GM23338 (cell line): Measurements from ENCODE around the gene TOR2A. TPM values are rescaled to one million over a fixed set of nuclear protein-coding genes. Genes with fewer than 3 reads are reported as not detected.

ENCODE experiments used
- ATAC-seq: fragments of 200-7000 bp; cut with Tn5 transposase; 3 replicates; pipeline ENCODE4 v1.9.1; 2020
- DNase-seq: peaks from one replicate; pipeline ENCODE4 v3.0.0-alpha.2; 2015; ENCODE audit warnings: low spot score
- H2AFZ ChIP-seq: fragments of 200-600 bp; sonication (generic); 2 replicates; pipeline ENCODE4 v1.8.0; 2016; ENCODE audit warnings: antibody characterized with exemption, mild to moderate bottlenecking, moderate library complexity
- H3F3A ChIP-seq: fragments of 200-600 bp; sonication (generic); replicated peaks from 2 replicates; pipeline ENCODE4 v1.8.0; 2017; ENCODE audit warnings: antibody characterized with exemption, mixed run types, low read depth
- H3K27ac ChIP-seq: fragments of 200-600 bp; sonication (generic); 2 replicates; pipeline ENCODE4 v1.6.1; 2016; ENCODE audit warnings: low read depth
- H3K27me3 ChIP-seq: fragments of 200-600 bp; sonication (generic); 2 replicates; pipeline ENCODE4 v1.8.0; 2016; ENCODE audit warnings: mild to moderate bottlenecking, mixed run types, moderate library complexity; ENCODE audit not compliant: insufficient read depth
- H3K36me3 ChIP-seq: fragments of 200-600 bp; sonication (generic); 2 replicates; pipeline ENCODE4 v1.8.0; 2016; ENCODE audit warnings: mild to moderate bottlenecking; ENCODE audit not compliant: insufficient read depth
- H3K4me1 ChIP-seq: fragments of 200-600 bp; sonication (generic); 2 replicates; pipeline ENCODE4 v1.8.0; 2016; ENCODE audit warnings: mild to moderate bottlenecking, moderate library complexity; ENCODE audit not compliant: insufficient read depth
- H3K4me2 ChIP-seq: fragments of 200-600 bp; sonication (generic); 2 replicates; pipeline ENCODE4 v1.7.1; 2017; ENCODE audit warnings: mixed run types
- H3K4me3 ChIP-seq: fragments of 200-600 bp; sonication (generic); 2 replicates; pipeline ENCODE4 v1.6.1; 2016; ENCODE audit warnings: mixed run types
- H3K79me2 ChIP-seq: fragments of 200-600 bp; sonication (generic); replicated peaks from 2 replicates; pipeline ENCODE4 v1.8.0; 2017; ENCODE audit warnings: mild to moderate bottlenecking; ENCODE audit not compliant: insufficient read depth
- H3K9me2 ChIP-seq: fragments of 200-600 bp; sonication (generic); 2 replicates; pipeline ENCODE4 v1.8.0; 2017; ENCODE audit not compliant: insufficient read depth
- H4K20me1 ChIP-seq: fragments of 200-600 bp; sonication (generic); replicated peaks from 2 replicates; pipeline ENCODE4 v1.8.0; 2017; ENCODE audit warnings: mild to moderate bottlenecking; ENCODE audit not compliant: insufficient read depth
- H3K27ac Mint-ChIP-seq: 2 replicates; pipeline ENCODE4 v1.8.0; 2020; ENCODE audit warnings: inconsistent platforms, mild to moderate bottlenecking, moderate library complexity, mixed read lengths
- H3K27me3 Mint-ChIP-seq: 3 replicates; pipeline ENCODE4 v1.8.0; 2022; ENCODE audit warnings: low read depth, mild to moderate bottlenecking, moderate library complexity, mixed read lengths, inconsistent platforms; ENCODE audit not compliant: insufficient read depth, poor library complexity
- H3K36me3 Mint-ChIP-seq: 3 replicates; pipeline ENCODE4 v1.8.0; 2021; ENCODE audit warnings: low read depth, mild to moderate bottlenecking, inconsistent platforms, moderate library complexity, mixed read lengths
- H3K4me1 Mint-ChIP-seq: 3 replicates; pipeline ENCODE4 v1.8.0; 2020; ENCODE audit warnings: mild to moderate bottlenecking, inconsistent platforms, mixed read lengths
- H3K4me3 Mint-ChIP-seq: 3 replicates; pipeline ENCODE4 v1.8.0; 2021; ENCODE audit warnings: moderate library complexity, mild to moderate bottlenecking, inconsistent platforms, mixed read lengths
- H3K9me3 Mint-ChIP-seq: 3 replicates; pipeline ENCODE4 v1.8.0; 2020; ENCODE audit warnings: moderate library complexity, mild to moderate bottlenecking, inconsistent platforms, mixed read lengths
- CREB1 ChIP-seq: fragments of 250-450 bp; sonication (Bioruptor Pico); IDR thresholded peaks from 2 replicates; pipeline ENCODE4 v1.5.0; 2020; ENCODE audit warnings: low read depth, mild to moderate bottlenecking, moderate library complexity
- EZH2phosphoT487 ChIP-seq: fragments of 200-600 bp; sonication (generic); IDR thresholded peaks from one replicate; pipeline ENCODE4 v1.8.1; 2018; ENCODE audit warnings: antibody characterized with exemption; ENCODE audit not compliant: unreplicated experiment
- JUNB ChIP-seq: IDR thresholded peaks from one replicate; pipeline ENCODE4 v1.6.1; 2016; ENCODE audit warnings: antibody characterized with exemption; ENCODE audit not compliant: unreplicated experiment
- NANOG ChIP-seq: IDR thresholded peaks from 2 replicates; pipeline ENCODE4 v1.6.1; 2016; ENCODE audit warnings: antibody characterized with exemption, borderline replicate concordance
- POLR2AphosphoS5 ChIP-seq: IDR thresholded peaks from 2 replicates; pipeline ENCODE4 v1.6.1; 2016; ENCODE audit warnings: antibody characterized with exemption, low read depth
- STAT1 ChIP-seq: IDR thresholded peaks from one replicate; pipeline ENCODE4 v1.6.1; 2016; ENCODE audit warnings: antibody characterized with exemption; ENCODE audit not compliant: unreplicated experiment
- ZNF114 ChIP-seq: fragments of 250-450 bp; sonication (Bioruptor Pico); IDR thresholded peaks from 2 replicates; pipeline ENCODE4 v1.5.0; 2020; ENCODE audit warnings: mild to moderate bottlenecking, moderate library complexity
- ZNF331 ChIP-seq: fragments of 250-450 bp; sonication (Bioruptor Pico); IDR thresholded peaks from 2 replicates; pipeline ENCODE4 v1.5.0; 2020; ENCODE audit warnings: low read depth, mild to moderate bottlenecking, moderate library complexity
- polyA plus RNA-seq: library from polyadenylated mRNA; unstranded; fragments of >200 nt; fragmentation: Nextera tagmentation; extraction: Ambion mirVana; gene quantifications from 2 replicates; pipeline ENCODE4 v1.2.1, GENCODE V29; 2016
- total RNA-seq: library from RNA; depleted of rRNA; stranded (reverse); fragments of >200 nt; shearing (Covaris generic); gene quantifications from 2 replicates; pipeline ENCODE4 v1.2.3, GENCODE V29; 2014
- TF ChIP-seq, protein P1 (sequence below): IDR thresholded peaks from one replicate; pipeline ENCODE4 v1.6.1; 2018; ENCODE audit warnings: antibody characterized with exemption; ENCODE audit not compliant: unreplicated experiment
- TF ChIP-seq, protein P2 (sequence below), 2 experiments: fragments of 200-600 bp in 1 of 2; sonication (generic) in 1 of 2; conservative IDR thresholded peaks; 2 replicates each; pipeline versions ENCODE4 v1.5.1 to v1.6.1; 2016 to 2017; ENCODE audit warnings: antibody characterized with exemption in 2 of 2, low read depth in 2 of 2, mild to moderate bottlenecking in 2 of 2, moderate library complexity in 1 of 2
- TF ChIP-seq, protein P3 (sequence below): IDR thresholded peaks from 2 replicates; pipeline ENCODE4 v1.6.1; 2016; ENCODE audit warnings: antibody characterized with exemption
- TF ChIP-seq, protein P4 (sequence below): fragments of 250-450 bp; sonication (Bioruptor Pico); IDR thresholded peaks from 2 replicates; pipeline ENCODE4 v1.5.0; 2020; ENCODE audit warnings: mild to moderate bottlenecking, moderate library complexity

TOR2A gene
- total and polyA plus RNA-seq, 2 experiments from 2014 or later: 14.4 to 23.5 TPM

DNA sequence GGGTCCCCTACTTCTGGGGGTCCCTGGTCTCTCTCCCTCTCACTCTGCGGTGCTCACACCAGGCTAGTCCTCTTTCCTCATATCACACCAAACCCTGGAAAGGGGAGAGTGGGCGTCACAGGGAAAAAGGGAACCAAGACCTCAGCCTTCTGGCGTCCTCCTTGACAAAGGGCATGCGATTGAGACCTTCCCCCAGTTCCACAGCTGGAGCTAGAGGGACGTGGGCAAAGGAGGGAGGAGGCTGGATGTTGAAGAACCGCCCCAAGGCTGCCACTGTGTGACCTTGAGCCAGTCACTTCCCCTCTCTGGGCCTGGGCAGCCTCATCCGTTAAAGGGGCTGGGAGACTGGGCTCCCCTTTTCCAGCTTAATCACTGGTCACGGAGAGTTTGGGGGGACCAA, 18.5 kb upstream of the TOR2A start (continued):
- TF ChIP-seq, protein P1, sequence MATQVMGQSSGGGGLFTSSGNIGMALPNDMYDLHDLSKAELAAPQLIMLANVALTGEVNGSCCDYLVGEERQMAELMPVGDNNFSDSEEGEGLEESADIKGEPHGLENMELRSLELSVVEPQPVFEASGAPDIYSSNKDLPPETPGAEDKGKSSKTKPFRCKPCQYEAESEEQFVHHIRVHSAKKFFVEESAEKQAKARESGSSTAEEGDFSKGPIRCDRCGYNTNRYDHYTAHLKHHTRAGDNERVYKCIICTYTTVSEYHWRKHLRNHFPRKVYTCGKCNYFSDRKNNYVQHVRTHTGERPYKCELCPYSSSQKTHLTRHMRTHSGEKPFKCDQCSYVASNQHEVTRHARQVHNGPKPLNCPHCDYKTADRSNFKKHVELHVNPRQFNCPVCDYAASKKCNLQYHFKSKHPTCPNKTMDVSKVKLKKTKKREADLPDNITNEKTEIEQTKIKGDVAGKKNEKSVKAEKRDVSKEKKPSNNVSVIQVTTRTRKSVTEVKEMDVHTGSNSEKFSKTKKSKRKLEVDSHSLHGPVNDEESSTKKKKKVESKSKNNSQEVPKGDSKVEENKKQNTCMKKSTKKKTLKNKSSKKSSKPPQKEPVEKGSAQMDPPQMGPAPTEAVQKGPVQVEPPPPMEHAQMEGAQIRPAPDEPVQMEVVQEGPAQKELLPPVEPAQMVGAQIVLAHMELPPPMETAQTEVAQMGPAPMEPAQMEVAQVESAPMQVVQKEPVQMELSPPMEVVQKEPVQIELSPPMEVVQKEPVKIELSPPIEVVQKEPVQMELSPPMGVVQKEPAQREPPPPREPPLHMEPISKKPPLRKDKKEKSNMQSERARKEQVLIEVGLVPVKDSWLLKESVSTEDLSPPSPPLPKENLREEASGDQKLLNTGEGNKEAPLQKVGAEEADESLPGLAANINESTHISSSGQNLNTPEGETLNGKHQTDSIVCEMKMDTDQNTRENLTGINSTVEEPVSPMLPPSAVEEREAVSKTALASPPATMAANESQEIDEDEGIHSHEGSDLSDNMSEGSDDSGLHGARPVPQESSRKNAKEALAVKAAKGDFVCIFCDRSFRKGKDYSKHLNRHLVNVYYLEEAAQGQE: no peak
- TF ChIP-seq NANOG: no peak
- no peak for TF ChIP-seq CREB1
- TF ChIP-seq ZNF114 (CRISPR knock-in tag): no peak
- TF ChIP-seq, protein P2, sequence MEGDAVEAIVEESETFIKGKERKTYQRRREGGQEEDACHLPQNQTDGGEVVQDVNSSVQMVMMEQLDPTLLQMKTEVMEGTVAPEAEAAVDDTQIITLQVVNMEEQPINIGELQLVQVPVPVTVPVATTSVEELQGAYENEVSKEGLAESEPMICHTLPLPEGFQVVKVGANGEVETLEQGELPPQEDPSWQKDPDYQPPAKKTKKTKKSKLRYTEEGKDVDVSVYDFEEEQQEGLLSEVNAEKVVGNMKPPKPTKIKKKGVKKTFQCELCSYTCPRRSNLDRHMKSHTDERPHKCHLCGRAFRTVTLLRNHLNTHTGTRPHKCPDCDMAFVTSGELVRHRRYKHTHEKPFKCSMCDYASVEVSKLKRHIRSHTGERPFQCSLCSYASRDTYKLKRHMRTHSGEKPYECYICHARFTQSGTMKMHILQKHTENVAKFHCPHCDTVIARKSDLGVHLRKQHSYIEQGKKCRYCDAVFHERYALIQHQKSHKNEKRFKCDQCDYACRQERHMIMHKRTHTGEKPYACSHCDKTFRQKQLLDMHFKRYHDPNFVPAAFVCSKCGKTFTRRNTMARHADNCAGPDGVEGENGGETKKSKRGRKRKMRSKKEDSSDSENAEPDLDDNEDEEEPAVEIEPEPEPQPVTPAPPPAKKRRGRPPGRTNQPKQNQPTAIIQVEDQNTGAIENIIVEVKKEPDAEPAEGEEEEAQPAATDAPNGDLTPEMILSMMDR (conservative IDR thresholded peaks at IDR 0.05; ENCODE audit: low read depth in 2 of 2): no peak

DNA sequence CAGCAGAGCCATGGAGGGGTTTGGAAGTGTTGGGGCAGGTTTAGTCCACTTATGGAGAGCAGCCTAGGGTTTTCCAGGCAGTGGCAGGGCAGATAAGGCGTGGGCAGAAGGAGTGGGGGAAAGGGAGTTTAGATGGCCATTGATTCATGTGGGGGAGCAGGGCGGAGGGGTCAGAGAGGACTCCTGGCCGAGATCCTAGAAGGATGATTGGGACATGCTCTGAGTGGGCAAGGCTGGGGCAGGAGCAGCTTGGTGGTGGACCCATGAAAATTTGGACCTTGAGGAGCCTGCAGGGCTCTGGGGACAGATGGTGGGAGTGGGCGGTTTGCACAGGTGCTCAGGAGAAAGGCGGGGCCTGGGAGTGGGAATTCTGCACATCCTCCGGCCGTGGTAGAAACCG, 18.1 kb upstream of the TOR2A start:
- H3K36me3 ChIP-seq: no peaks in the 10 kb centered on the region
- H3K27me3 ChIP-seq: peaks cover 14% of the 10 kb centered on the region
- H3K4me2 ChIP-seq: no peak overlapping the region
- no peak overlapping the region for H3K4me3 ChIP-seq
- no peak overlapping the region for H3K27ac ChIP-seq
- H3F3A ChIP-seq: no peaks in the 10 kb centered on the region
- no peaks in the 10 kb centered on the region for H3K9me2 ChIP-seq
- ATAC-seq (no peak), DNase-seq (no peak)
- Mint-ChIP-seq H3K4me3 (no peak overlapping the region), H3K27me3 (peaks cover 14% of the 10 kb centered on the region), H3K27ac (no peak overlapping the region), H3K9me3 (no peaks in the 10 kb centered on the region), H3K4me1 (no peaks in the 10 kb centered on the region; the same call in 2 of the 3 replicates), H3K36me3 (no peaks in the 10 kb centered on the region; the same call in 2 of the 3 replicates)
- TF ChIP-seq NANOG (no peak), POLR2AphosphoS5 (no peak), JUNB (no peak), EZH2phosphoT487 (no peak), STAT1 (no peak), ZNF331 (CRISPR knock-in tag) (no peak)
- TF ChIP-seq, protein P3, sequence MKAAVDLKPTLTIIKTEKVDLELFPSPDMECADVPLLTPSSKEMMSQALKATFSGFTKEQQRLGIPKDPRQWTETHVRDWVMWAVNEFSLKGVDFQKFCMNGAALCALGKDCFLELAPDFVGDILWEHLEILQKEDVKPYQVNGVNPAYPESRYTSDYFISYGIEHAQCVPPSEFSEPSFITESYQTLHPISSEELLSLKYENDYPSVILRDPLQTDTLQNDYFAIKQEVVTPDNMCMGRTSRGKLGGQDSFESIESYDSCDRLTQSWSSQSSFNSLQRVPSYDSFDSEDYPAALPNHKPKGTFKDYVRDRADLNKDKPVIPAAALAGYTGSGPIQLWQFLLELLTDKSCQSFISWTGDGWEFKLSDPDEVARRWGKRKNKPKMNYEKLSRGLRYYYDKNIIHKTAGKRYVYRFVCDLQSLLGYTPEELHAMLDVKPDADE: no peak
- TF ChIP-seq, protein P4, sequence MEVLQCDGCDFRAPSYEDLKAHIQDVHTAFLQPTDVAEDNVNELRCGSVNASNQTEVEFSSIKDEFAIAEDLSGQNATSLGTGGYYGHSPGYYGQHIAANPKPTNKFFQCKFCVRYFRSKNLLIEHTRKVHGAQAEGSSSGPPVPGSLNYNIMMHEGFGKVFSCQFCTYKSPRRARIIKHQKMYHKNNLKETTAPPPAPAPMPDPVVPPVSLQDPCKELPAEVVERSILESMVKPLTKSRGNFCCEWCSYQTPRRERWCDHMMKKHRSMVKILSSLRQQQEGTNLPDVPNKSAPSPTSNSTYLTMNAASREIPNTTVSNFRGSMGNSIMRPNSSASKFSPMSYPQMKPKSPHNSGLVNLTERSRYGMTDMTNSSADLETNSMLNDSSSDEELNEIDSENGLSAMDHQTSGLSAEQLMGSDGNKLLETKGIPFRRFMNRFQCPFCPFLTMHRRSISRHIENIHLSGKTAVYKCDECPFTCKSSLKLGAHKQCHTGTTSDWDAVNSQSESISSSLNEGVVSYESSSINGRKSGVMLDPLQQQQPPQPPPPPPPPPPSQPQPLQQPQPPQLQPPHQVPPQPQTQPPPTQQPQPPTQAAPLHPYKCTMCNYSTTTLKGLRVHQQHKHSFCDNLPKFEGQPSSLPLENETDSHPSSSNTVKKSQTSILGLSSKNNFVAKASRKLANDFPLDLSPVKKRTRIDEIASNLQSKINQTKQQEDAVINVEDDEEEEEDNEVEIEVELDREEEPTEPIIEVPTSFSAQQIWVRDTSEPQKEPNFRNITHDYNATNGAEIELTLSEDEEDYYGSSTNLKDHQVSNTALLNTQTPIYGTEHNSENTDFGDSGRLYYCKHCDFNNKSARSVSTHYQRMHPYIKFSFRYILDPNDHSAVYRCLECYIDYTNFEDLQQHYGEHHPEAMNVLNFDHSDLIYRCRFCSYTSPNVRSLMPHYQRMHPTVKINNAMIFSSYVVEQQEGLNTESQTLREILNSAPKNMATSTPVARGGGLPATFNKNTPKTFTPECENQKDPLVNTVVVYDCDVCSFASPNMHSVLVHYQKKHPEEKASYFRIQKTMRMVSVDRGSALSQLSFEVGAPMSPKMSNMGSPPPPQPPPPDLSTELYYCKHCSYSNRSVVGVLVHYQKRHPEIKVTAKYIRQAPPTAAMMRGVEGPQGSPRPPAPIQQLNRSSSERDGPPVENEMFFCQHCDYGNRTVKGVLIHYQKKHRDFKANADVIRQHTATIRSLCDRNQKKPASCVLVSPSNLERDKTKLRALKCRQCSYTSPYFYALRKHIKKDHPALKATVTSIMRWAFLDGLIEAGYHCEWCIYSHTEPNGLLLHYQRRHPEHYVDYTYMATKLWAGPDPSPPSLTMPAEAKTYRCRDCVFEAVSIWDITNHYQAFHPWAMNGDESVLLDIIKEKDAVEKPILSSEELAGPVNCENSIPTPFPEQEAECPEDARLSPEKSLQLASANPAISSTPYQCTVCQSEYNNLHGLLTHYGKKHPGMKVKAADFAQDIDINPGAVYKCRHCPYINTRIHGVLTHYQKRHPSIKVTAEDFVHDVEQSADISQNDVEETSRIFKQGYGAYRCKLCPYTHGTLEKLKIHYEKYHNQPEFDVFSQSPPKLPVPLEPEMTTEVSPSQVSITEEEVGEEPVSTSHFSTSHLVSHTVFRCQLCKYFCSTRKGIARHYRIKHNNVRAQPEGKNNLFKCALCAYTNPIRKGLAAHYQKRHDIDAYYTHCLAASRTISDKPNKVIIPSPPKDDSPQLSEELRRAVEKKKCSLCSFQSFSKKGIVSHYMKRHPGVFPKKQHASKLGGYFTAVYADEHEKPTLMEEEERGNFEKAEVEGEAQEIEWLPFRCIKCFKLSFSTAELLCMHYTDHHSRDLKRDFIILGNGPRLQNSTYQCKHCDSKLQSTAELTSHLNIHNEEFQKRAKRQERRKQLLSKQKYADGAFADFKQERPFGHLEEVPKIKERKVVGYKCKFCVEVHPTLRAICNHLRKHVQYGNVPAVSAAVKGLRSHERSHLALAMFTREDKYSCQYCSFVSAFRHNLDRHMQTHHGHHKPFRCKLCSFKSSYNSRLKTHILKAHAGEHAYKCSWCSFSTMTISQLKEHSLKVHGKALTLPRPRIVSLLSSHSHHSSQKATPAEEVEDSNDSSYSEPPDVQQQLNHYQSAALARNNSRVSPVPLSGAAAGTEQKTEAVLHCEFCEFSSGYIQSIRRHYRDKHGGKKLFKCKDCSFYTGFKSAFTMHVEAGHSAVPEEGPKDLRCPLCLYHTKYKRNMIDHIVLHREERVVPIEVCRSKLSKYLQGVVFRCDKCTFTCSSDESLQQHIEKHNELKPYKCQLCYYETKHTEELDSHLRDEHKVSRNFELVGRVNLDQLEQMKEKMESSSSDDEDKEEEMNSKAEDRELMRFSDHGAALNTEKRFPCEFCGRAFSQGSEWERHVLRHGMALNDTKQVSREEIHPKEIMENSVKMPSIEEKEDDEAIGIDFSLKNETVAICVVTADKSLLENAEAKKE: no peak
- no peak overlapping the region for H2AFZ ChIP-seq
- no peaks in the 10 kb centered on the region for H3K79me2 ChIP-seq
- peaks cover 5% of the 10 kb centered on the region; the same call in 1 of the 2 replicates for H3K4me1 ChIP-seq
- H4K20me1 ChIP-seq: peaks cover 21% of the 10 kb centered on the region
